GM13976 (cell line): ENCODE data around the gene FIP1L1.
"Not testable (repeated sequence)": the region's sequence is repeated elsewhere in the genome, so short reads cannot be mapped to it uniquely, and the experiment has no call there.

Source experiments
- DNase-seq: peaks from one replicate; pipeline ENCODE4 v3.0.0; 2012; ENCODE audit warnings: low spot score
- in situ Hi-C: fragments of 300-500 bp; cut with MboI; formaldehyde crosslinking; loops from one replicate; pipeline ENCODE4 v1.12.0; 2022; ENCODE audit warnings: low sequenced_read_pairs, mixed read lengths, inconsistent platforms; ENCODE audit not compliant: unreplicated experiment
- TF ChIP-seq, protein P1 (sequence below): IDR thresholded peaks from 2 replicates; pipeline ENCODE4 v1.5.1; 2012; ENCODE audit warnings: borderline replicate concordance, mild to moderate bottlenecking; ENCODE audit not compliant: insufficient read depth; ENCODE audit errors: extremely low read depth, missing control alignments, control extremely low read depth

FIP1L1 gene

DNA sequence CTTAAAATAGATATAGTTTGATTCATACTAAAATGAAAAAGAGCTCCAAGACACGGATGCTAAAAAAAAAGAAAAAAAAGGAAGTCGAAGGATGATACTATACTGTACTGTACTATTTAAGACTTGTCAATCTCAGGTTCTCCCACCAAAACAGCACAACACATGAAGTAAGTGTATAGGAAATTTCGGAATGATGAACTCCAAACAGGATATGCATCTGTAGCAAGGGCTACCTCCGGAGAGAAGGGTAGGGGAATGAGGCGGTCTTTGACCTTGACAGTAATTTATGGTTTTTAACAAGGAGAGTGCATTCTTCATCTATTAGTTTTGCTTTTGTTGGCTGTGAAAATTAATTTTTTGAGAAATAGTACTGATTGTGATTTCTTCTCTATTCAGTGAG is 541 bp upstream of the FIP1L1 start:
- DNase-seq: no peak
- in situ Hi-C loops: no loop called here

DNA sequence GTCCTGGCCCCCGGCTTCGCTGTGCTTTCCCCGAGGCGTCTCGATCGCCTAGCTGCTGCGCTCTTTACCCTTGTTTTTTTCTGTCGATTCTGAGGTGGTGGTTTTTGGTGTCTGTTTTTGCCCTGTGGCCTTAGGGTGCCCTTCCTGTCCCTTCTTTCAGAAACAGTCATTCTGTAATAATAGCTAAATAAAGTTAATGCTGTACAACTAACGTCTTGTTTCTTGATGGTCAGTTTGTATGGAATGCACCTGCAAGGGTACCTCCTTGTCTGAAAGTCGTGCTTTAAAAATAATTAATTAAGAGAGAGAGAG is 686 bp downstream of the FIP1L1 start:
- in situ Hi-C loops: no loop called here
- DNase-seq: no peak

More for the DNA sequence above, 541 bp upstream of the FIP1L1 start:
- TF ChIP-seq, protein P1, sequence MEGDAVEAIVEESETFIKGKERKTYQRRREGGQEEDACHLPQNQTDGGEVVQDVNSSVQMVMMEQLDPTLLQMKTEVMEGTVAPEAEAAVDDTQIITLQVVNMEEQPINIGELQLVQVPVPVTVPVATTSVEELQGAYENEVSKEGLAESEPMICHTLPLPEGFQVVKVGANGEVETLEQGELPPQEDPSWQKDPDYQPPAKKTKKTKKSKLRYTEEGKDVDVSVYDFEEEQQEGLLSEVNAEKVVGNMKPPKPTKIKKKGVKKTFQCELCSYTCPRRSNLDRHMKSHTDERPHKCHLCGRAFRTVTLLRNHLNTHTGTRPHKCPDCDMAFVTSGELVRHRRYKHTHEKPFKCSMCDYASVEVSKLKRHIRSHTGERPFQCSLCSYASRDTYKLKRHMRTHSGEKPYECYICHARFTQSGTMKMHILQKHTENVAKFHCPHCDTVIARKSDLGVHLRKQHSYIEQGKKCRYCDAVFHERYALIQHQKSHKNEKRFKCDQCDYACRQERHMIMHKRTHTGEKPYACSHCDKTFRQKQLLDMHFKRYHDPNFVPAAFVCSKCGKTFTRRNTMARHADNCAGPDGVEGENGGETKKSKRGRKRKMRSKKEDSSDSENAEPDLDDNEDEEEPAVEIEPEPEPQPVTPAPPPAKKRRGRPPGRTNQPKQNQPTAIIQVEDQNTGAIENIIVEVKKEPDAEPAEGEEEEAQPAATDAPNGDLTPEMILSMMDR: no peak

DNA sequence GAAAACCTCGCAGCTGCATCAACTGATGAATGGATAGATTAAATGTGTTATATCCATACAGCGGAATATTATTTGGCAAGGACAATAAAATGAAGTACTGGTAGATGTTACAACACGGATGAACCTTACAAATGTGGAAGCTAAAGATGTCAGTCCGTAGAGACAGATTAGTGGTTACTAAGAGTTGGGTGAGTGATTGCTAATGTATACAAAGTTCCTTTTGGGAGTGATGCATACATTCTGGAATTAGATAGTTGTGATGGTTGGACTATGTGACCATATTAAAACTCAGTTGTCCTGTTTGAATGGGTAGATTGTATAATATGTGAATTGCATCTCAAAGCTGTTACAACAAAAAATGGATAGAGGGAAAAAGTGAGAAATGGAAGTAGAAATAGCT is 2.8 kb downstream of the FIP1L1 start:
- TF ChIP-seq, protein P1: no peak
- DNase-seq: no peak
- in situ Hi-C loops: no loop called here

More for the DNA sequence above, 686 bp downstream of the FIP1L1 start:
- TF ChIP-seq, protein P1: no peak

DNA sequence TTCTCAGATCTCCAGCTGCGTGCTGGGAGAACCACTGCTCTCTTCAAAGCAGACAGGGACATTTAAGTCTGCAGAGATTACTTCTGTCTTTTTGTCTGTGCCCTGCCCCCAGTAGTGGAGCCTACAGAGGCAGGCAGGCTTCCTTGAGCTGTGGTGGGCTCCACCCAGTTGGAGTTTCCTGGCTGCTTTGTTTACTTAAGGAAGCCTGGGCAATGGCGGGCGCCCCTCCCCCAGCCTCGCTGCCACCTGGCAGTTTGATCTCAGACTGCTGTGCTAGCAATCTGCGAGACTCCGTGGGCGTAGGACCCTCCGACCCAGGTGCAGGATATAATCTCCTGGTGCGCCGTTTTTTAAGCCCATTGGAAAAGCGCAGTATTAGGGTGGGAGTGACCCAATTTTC is 32.0 kb downstream of the FIP1L1 start:
- in situ Hi-C loops, DNase-seq: not testable (repeated sequence)

DNA sequence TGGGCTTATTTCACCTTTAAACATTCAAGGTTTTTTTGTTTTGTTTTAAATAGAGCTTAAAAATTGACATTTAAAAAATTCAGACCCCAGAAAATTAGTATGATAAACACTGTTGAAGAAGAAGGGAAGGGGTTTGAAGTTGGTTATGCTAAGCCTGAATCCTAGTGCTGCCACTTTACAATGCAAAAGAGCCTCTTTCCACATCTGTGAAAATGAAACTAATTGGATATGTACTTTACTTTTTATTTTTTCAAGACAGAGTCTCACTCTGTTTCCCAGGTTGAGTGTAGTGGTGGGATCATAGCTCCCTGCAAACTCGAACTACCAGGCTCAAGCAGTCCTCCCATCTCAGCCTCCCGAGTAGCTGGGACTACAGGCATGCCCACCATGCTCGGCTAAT is 41.8 kb downstream of the FIP1L1 start:
- TF ChIP-seq, protein P1: no peak
- no peak for DNase-seq
- in situ Hi-C loops: no loop called here

DNA sequence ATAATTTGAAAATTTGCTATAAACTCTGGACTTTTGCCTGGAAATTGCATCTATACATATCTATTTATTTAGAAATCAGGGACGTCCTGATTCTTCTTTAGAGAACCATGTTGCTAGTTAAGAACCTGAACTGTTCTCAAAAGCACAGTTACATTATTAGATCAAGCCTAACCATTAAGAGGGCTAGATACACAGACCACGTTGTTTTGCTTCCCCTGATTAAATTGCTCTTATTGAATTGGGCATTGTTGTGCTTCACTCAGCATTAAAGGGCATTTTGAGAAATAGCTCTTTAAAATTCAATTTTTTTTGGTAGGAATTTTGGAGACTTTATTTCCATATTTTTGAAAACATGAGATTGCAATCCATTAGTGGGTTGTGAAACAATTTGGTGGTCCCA is 44.4 kb downstream of the FIP1L1 start:
- in situ Hi-C loops: no loop called here
- DNase-seq: no peak
- TF ChIP-seq, protein P1: no peak

DNA sequence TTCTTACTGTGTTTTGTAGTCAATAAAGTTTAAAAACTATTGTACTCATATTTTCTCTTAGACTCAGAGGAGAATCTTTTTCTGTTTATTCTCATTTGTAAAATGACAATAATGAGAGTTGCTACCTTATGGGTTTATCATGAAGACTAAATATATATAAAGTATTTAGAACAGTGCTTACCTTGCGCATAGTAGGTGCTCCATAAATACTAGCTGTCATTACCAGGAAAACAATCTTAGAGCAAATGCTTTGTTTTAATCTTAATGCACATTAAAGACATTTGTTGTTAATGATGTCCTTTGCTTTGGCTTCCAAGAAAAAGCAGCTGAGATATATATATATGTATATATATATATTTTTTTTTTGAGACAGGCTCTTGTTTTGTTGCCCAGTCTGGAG is 44.9 kb downstream of the FIP1L1 start:
- no peak for DNase-seq
- TF ChIP-seq, protein P1: no peak
- in situ Hi-C loops: no loop called here

DNA sequence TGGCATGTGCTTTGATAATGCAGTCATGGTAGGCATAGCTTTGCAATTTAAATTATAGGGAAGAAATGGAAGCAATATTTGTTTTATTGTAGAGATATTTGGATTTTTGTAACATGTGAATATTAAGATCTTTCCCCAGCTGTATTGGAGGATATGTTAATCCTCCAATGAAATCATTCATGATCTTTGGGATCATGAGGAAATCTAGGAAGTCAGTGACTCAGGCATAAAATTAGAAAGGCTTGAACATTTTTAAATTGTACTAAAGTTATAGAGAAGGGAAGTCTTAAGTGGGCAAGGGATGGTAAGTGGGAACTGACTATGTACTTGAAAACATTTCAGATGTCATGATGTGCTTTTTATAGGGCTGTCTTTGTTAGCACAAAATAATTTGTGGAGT is 46.8 kb downstream of the FIP1L1 start:
- TF ChIP-seq, protein P1: no peak
- DNase-seq: no peak
- in situ Hi-C loops: no loop called here
